Measurements from ENCODE around the gene B3GALT2.

B3GALT2 gene

DNA sequence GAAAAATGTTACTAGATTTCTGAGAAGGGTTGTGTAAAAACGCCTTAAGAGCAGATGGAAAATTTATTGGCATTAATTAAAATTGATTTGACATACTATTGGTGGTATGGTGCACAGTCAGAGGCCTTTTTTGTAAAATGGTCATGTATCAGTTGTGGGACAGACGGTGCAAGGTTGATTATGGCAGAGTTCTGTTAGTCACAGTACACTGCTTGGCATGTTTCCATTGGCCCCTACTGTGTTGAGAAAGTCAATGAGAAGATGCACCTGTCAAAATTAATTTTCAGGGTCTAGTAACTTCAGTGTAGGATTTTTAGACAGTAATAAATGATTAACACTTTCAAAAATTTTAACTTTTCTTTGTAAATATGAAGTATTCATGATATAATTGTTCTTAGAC lies 4.4 kb downstream of the B3GALT2 start:
- DNase-seq, result no peak

DNA sequence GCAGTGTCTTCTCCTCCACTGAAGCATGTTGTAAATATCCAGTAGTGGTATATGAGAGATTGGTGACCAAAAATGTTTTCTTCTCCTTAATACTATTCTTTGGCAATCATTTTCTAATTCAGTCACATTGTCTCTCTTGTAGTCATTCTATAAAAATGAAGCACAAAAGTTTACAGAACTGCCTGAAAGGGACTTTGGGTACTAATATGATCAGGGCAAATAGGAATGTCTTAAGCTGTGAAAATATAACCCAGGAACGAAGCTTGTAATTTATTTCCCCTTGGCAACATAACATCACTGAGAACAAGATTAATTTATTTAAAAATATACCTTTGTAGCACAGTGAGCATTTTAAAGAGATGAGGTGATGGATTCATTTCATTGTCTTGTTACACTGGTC lies 4.9 kb downstream of the B3GALT2 start:
- DNase-seq, result no peak

DNA sequence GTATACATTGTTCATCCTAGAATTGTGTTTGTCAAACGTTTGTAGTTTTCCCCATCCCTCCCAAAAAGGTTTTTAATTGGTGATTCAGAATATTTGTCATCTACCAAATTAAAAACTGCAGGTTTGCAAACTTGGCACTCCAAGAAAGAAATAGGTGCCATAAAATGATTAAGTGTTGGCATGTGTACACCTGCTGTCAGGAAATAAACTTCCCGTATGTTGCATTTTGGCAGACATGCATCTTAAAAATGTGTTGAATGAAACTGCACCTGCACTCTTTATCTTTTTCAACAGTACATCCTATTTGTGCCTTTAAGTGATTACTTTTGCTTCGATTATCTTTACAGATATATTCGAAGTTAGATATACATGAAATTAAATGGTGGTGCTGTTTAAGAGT lies 7.3 kb downstream of the B3GALT2 start:
- no peak for DNase-seq

DNA sequence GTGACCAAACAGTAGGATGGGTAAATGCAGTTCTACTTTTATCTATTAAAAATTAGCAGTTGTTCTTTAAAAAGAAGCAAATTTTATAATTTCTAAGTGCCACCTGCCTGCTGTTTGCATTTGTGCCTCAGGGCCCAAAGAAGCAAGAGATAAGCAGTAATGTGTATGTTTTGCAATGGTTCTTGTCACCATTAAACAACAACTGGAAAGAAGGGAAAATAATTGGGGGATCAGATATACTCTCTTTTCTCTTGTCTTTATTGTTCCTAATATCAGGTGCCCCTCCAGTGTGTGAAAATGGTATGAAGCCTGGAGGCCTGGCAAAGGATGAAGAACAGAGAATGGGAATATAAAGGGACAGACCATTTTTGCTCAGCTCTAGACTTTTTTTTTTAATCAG lies 9.6 kb downstream of the B3GALT2 start:
- no peak for DNase-seq

DNA sequence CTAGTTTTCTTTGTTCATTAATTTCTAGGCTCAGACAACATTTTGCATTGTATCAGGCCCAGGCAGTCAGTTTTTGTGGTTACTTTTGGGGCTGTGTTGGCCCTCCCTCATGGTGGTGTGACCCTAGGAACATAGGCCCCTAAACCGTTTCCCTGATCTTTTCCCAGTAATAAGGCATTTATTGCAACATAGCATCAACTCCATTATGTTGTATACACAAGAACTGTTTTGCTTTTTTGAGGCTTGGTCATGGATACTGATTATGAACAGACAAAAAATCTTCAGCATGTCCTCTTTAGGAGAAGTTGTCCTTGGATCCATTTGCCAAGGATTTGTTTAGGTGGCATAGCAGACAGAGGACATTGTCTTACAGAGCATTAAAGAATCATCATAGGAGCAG lies 10.3 kb downstream of the B3GALT2 start:
- no peak for DNase-seq

DNA sequence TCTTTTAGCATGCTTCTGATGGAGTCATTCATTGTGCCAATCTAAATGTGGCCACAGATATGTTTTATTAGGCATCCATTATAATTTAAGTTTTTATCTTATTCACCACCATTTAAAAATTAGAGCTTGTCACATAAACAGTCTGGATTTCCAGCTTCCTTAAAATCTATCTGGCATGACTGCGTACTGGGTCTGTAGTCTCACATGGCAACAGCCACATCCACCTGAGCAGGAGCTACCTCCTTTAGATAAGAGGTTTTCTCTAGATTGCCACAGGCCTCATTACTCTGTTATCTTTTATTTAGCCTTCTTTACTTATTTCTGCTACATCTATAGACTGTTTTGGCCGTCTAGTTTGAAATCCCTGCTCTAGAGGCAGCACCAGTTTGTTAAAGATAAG lies 29.1 kb downstream of the B3GALT2 start:
- no peak for DNase-seq

DNA sequence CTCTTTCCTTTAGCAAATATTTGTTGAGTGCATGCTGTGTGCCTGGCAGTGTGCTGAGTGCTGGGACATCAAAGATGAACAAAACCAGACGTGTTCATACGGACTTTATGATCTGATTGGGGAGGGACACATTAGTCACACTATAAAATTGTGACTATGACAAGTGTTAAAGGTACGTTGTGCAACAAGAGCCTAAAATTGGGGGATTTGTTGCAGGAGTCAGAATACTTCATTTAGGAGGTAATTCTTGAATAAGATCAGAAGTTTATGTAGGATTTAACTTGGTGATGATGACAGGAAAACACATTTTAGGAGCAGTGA lies 29.6 kb downstream of the B3GALT2 start:
- DNase-seq, result no peak

DNA sequence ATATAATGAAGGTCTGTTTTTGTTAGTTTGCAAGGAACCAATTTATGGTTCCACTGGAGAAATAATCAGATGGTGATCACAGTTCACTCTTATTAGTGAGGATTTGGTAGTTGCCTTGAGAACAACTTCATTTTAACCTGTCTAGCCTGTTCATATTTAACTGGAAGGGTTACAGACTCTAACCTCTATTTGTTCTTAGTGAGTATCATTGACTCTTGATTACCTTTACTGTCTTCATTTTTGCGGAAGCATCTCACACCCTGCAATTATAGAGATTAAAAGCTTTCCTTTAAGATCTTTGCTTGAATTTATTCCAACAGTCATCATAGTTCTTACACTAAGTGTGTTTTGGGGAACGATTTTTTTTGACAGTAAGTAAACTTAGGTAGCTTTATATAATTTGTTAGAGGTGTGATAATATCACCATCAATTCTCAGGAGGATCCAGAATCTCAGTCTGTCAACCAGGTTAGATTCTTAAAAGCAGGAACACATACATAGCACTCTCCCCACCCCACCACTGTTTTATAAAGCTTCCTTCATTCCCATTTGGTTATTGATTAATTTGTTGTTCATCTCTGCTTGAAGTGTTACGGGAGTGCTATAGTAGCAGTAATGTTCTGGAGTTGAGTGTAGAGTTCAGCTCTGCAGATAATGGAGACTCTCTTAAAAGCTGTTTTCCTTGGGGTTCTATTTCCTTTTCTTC lies 30.1 kb downstream of the B3GALT2 start:
- no peak for DNase-seq

DNA sequence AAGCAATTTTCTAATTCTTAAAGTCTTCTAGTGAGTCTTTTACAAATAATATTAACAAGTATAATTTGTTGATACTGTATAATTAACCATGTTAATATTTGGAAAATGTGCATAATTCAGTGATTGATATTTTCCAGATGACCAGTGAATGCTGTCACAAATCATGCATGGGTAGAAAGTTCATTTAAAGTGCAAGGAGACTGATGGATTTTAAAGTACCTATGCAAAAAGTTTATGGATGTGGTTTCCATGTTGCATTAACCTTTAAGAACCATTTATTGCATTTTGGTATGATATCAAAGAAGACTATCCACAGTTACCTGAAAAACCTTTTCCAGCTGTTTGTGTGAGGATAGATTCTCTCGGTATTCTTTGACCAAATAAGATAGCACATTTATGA lies 41.4 kb downstream of the B3GALT2 start:
- DNase-seq, result no peak

DNA sequence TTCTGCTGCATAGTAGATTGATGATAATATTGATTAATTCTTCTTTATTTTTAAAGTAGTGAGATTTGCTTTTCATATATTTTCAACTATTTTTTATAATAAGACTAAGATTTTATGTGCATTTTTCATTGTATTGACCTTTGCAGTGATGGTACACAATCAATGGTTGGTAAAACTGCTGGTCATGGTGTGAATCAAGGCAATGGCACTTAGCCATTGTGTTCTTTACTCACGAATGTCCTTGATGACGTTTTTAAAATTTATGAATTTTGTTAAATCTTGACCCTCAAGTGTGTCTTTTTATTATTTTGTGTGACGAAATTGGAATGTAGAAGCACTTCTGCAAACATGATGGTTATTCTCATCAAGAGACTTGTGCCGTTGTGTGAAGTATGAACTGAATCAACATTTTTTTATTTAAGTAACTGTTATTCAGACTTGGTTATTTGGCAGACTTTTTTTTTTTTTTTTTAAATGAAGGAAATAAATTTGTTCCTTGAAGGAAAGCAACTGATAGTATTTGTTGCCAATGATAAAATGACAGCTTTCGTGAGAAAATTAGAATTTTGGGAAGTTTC lies 42.0 kb downstream of the B3GALT2 start:
- no peak for DNase-seq

DNA sequence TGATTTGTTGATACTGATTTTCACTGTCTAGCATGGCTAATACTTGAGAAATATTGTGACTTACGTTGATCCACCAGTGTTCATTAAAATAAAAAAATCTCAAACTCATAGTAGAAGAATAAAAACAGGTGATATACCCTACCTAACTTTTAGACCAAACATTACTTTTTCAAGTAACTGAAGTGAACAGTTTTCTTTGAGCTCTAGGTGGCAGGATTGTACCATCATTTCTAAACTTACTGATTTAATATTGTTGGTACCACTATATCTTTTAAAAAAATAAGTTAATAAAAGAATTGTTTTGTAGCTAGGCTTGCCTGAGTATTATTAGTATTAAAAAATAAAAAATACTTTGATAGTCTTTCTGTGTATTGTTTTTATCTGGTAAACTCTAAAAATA lies 43.1 kb downstream of the B3GALT2 start:
- no peak for DNase-seq

DNA sequence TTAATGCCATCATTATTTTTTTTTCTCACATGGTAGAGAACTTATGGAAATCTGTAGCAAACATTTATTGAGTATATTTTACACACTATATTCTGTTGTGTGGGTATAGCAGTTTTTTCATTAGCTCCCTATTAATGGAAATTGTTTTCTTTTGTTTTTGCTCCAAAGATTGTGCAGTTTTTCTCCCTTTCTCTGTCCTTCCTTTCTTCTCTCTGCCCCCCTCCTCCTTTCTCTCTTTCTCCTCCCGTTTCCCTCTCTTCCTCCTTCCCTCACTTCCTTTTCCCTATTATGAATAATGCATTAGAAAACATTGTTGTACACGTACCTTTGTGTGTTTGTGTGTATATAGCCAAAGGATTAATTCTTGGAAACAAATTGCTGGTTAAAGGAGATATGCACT lies 44.0 kb downstream of the B3GALT2 start:
- DNase-seq, result no peak

DNA sequence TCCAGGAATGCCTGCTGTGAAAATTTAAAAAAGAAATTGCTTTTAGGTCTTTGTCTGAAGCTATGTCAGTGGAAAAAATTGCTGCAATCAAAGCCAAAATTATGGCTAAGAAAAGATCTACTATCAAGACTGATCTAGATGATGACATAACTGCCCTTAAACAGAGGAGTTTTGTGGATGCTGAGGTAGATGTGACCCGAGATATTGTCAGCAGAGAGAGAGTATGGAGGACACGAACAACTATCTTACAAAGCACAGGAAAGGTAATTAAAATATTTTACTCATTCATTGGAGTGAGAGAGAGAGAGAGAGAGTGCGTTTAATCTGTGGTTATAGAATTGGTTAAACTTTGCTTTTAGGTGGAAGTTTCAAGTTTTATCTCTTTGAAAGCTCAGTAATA lies 44.6 kb downstream of the B3GALT2 start:
- DNase-seq, result no peak

DNA sequence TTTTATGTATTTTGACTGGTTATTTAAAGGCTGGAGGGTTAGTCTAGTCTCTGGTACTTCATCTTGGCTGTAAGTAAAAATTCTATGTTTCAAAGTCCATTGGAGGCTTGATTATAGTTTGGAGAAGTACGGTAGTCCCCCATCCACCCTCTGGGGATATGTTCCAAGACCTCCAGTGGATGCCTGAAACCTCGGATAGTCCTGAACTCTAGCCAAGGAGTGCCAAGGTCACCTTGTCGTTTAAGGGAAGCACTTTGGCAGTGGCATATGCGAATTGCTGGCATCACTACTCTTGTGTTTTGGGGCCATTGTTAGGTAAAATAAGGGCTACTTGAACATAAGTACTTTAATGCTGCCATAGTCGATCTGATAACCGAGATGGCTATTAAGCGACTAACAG lies 46.2 kb downstream of the B3GALT2 start:
- DNase-seq, result no peak

DNA sequence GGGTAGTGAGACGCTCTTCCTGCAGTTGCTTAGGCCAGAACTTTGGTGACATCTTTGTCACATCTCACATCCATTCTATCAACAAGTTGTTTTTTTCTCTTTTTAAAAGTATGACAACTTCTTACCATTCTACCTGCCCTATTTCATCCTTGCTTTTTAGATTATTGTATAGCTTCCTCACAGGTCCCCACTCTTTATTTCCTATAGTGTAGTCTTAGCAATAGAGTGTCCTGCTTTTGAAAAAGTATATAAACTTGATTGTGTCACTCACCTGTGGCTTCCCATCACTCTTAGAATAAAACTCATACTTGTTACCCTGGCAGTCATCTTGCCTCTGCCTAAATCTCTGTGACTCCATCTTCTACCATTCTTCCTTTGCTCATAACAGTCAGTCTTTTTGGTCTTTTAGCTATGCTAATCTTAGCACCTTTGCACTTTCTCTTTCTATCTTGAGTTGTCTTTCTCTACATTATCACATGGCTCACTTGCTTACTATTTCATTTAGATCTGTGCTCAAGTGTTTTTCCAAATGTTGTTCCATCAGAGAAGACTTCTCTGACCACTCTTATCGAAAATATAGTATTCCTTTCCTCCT lies 55.0 kb downstream of the B3GALT2 start:
- DNase-seq, result no peak

Measured in activated gamma-delta T cell treated with Interleukin-2 at 50 U/mL for 16 hours (primary cell).